Activated CD4-positive, alpha-beta T cell treated with anti-CD3 and anti-CD28 coated beads for 1 hour (primary cell): ENCODE results near the gene RPL29.
A peak's percentile ranks its signal among the peaks of the same experiment; 100 is the strongest.

Experiments used
- DNase-seq: peaks from one replicate; pipeline ENCODE4 v3.0.0-alpha.2; 2020

The RPL29 gene

DNA sequence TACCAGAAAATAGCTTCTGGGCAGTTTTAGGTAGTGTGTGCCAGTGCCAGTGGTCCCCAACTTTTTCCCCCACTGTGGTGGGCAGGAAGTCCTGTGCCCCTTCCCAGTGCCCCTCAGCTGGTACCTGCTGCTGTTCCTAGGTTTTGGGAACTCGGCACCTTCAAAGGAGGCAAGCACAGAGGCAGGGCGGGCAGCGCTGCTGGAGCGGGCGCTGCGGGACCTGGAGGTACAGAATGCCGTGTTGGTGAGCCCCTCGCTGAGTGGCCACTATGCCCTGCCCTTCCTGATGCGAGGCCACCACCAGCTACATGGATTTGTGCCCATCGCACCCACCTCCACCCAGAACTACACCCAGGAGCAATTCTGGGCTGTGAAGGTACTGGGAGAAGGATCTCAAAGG, 15.4 kb downstream of the RPL29 start:
- DNase-seq: no peak

DNA sequence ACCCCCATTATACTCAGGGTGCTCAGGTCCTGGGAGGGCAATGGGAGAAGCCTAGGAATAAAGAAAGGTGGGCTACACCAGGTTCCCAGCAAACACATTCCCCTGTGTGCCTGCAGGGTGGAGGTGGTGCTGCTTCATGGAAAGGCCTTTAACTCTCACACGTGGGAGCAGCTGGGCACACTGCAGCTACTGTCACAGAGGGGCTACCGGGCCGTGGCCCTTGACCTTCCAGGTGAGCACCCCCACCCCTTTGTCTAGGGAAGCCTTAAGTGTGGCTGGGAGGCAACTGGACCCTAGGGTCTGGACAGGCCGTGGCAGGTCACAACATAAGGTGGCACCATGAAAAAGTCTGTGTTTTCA, 17.6 kb downstream of the RPL29 start:
- no peak for DNase-seq

DNA sequence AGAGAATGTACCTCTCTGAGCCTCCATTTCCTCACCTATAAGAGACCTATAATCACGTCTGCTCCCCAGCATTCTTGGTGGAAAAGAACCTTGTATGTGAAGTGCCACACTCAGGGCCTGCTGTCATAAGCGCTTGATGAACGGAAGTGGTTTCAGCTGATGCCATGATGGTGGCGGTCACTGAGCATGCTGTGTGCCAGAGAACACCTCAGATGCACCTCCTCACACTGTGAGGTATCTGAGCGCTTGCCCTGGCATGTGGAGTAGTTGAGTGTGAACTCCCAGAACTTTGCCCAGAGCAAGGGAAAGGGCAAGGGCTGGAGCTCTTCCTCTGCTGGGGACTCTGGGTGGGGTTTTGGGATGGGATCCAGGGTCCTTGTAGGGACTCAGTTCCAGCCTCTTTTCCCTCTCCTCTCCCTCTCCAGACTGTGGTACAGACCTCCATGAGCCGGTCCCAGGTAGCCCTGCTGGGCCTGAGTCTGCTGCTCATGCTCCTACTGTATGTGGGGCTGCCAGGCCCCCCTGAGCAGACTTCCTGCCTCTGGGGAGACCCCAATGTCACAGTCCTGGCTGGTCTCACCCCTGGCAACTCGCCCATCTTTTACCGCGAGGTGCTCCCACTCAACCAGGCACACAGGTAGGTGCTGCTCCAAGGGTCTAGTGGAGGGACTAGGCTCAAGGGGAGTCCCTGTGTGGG, 18.1 kb downstream of the RPL29 start:
- peak; percentile 23 for DNase-seq

DNA sequence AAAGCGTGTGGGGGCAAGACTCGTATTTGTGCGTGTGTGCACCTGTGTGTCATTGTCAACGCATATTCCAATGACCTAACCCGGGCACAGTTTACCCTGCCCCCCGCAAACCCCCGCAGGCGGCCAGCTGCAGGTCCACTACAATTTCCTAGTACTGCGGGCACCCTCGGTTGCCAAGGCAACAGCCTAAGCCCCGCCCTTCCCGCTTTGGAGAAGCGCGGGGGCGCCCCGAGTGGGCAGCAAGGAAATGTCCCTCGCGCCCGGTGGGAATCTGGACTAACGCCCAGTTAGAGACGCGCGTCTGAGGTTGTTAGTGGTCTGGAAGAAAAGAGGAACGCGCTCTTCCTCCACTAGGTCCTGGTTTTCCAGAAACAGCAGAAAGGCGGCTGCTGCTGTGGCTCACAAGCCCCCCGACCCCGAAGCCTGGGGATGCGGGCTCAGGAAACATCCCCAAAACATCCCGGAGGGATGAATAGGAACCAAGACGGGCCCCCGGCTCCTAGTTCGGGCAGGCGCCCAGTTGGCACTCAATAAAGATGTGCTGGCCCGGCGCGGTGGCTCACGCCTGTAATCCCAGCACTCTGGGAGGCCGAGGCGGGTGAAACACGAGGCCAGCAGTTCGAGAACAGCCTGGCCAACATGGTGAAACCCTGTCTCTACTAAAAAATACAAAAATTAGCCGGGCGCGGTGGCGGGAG, 19.7 kb downstream of the RPL29 start:
- no peak for DNase-seq

DNA sequence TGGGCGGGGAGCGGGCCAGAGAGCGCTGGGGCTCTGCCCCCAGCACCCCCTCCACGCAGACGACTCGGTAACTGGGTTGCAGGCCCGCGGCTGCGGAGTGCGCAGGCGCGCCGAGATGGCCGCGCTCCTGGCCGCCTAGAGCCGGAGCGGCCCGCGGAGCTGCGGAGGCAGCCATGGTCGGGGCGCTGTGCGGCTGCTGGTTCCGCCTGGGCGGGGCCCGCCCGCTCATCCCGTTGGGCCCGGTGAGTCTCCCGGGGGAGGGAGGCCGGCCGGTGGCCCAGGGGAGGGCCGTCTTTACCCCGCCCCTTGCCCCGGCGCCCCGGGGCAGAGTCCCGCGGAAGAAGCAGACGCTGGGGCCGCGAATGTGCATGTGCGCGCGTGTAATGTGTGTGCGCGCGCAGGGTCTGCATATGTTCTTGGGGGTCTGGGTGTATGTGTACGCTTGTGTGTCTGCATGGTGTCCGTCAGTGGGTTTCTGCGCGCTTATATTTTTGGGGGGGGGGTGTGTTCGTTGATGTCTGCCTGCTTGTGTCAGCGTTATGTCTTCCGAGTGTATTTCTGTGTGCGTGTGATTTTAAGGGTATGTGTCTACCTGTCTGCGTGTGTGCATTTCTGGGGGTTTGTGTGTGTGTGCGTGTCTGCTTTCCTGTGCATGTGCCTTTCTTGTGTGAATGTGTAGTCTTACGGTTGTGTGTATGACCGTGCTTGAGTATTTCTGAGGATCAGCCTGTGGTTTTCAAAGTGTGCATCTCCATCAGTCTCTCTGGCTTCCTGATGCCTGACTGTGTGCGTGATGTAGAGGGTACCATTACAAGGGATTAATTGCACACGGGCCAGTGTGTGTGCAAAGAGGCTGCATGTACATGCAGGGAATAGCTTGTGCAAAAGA, 20.5 kb downstream of the RPL29 start, which contains the start of gene ABHD14A:
Gene ABHD14A, plus strand, starts transcription at position 102 of the 889 bp plus-strand sequence. Its CDS starts 72 bp downstream, at position 174.
- DNase-seq: peak; percentile 62

DNA sequence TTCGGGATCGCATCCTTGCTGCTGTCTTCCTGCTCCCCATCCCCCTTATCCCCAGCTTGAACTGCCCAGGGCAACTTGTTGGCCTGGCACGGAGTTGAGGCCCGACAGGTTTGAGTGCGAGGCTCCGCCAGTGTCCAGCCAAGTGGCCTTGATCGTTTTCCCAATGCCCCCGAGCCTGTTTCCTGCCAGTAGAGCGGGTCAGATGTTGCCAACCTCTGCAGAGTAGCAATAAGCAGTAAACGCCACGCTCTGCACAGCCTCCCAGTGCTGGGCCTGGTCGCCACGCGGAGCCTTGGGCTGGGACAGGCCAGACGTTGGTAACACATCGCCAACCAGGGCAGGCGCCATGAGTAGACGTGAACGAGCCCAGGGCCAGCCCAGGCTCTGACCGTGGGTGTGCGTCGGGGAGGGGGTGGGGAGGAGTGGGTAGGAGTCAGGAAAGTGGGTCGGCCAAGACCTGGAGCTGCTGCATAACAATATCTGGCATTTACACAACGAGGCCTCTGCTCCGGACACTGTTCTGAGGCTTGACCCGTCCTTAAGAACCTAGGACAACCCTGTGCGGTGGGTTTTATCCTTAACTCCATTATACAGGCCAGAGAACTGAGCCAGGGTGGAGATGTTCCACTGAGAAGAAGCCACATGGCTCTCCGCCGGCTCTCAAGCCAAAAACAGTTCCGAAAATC, 21.3 kb downstream of the RPL29 start:
- DNase-seq: no peak

DNA sequence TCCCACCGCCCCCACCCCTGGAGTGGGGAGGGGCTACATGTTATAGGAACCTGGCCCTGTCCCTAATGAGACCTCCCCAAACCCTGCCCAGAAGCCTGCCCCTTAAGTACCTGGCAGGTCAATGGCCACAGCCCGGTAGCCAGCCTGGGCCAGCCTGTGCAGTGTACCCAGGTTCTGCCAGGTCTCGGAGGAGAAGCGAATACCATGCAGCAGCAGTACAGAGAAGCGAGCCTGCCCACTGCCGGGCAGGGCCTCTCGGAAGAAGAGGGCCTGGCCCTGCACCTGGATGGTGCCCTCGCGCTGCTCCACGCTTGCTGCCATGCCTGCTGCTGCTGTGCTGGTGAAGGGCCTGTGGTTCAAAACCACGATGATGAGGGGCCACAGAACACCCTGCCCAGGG, 24.3 kb downstream of the RPL29 start:
- DNase-seq: no peak

DNA sequence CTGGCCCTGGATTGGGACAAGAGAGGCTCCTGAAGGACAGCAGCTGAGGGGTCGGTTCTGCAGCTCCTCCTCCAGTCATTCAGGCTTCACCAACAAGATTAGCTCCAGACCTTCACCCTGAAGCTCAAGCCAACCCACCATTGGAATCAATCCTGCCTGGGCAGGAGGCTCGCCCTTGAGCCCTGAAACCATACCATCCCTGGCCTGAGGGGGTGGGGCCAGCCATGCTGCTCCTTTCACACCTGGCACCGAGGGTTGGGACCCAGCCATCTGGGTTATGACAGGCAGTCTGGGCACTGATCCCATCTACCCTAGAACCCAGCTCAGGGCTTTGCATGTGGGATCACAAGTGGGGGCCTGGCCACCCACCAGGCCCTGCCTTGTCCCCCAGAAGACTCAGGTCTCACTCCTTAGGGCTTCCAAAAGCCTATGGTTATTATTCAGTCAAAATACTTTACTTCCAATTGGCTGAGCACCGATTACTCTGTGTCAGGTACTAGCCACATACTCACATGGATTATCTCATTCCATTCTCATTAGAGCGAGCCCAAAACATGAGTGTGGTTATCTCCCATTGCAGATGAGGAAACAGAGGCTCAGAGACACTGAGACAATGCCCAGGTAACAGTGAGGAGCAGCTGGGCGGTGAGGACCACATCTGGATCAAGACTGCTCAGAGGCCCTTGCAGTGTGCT, 24.9 kb downstream of the RPL29 start:
- DNase-seq: no peak

DNA sequence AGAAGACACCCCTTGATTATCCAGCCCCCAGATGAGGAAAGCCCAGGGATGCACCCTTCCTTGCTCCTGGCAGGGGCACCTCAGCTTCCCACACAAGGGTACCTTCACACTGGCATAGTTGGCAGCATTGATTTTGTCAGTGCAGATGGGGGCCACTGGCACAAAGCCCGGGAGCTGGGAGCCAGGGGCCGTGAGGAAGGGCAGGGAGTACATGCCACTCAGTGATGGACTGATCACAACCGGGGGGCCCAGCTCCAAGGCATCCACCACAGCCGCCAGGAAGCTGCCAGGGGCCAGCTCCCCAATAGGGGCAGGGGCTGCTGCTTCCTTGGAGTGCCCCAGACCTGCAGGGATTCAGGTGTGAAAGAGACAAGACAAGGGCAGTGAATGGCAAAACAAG, 25.9 kb downstream of the RPL29 start:
- DNase-seq: no peak

DNA sequence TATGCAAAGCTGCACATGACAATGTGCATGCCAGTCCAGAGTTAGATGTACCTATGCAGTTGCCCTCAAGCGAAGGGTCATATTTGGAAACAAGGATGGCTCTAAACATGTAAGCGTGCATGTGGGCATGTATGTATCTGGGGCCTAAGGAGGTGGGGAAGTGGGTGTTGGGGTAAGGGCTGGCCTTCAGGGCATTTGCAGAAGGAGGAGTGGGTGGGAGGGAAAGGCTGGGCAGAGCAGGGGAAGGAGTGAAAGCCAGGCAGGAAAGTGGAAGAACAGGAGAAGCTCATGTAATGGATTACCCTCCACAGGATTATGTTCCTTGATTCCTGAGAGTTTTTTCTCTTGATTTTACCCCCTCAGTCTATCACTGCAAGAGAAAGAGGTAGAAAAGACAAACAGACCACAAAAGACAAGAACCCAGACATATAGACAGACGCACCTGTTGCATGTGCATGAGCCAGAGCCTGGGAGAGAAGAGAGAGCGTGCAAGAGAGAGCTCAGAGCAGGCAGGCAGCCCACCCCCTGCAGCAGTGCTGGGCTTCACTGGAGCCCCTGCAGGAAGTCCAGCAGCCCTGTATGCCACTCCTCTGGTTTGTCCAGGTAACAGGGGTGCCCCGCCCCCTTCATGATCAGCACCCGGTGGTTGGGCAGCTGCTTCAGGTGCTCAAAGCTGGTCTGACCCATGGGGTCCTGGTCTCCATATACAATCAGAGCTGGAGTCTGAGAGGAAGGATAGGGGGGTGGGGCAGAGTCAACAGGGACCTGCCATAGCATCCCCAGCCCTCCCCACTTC, 26.6 kb downstream of the RPL29 start:
- DNase-seq: no peak

DNA sequence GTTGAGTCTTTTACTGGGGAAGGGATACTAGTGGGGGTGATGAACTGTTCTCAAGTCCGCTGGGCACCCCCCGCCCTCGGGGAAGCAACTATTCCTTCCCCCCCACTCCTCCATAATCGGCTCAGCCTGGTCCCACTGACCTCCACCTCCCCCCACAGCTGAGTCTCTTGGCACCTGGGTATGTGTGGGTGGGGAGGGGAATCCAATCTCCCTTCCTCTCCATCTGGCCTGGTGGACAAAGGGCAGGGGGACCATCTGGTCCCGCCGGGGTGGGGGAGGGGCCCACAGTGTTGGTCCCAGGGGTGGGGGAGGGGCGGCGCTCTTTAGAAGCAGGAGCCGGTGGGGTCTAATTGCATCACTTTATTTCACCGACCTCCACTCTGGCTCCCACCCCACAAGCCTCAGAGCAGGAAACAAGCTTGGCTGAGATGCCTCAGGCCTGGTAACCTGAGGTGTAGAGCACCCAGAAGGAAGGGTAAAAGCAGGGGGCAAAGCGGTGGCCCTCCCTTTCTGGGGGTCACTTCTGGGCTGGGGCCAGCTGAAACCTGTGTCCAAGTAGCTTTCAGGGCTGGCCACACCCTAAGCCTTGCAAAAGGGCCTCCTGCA, 27.4 kb downstream of the RPL29 start:
- DNase-seq: no peak

DNA sequence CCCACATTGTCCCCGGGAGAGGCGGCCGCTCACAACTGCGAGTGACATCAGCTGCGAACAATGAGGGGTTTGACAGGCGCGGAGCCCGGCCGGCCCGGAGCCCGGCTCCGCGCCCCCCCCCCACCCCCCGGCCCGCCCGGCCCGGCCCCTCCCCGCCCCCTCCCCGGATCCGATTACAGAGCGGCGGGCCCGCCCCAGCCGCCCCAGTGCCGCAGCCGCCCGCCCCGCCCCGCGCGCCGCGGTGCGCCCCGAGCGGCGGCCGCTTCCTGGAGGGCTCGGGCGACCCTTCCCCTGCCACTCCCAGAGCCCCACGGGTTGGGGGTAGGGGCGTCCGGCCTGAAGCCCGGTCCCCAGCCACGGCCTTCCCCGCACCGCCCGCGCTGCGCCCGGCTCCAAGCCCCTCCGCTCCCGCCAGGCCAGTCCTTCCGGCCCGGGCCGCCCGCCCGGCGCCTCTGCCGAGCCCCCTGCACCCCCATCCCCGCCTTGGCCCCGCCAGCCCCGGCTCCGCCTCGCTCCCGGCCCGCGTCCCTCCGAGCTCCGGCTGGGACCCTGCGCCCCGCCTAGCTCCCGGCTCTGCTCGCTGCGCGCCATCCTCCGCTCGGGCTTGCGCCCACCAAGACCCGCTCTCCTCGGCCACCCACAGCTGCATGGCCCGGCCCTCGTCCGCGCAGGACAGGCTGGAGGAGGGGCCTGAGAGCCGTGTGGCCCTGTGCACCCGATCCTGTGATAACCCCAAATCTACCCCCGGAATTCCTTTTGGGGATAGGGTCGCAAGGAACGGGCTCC, 28.1 kb downstream of the RPL29 start, which contains the start of gene PCBP4:
Gene PCBP4, minus strand, starts transcription at position 71 of the 786 bp plus-strand sequence. CDS start 6,214 bp downstream, outside the sequence.
- DNase-seq: no peak

DNA sequence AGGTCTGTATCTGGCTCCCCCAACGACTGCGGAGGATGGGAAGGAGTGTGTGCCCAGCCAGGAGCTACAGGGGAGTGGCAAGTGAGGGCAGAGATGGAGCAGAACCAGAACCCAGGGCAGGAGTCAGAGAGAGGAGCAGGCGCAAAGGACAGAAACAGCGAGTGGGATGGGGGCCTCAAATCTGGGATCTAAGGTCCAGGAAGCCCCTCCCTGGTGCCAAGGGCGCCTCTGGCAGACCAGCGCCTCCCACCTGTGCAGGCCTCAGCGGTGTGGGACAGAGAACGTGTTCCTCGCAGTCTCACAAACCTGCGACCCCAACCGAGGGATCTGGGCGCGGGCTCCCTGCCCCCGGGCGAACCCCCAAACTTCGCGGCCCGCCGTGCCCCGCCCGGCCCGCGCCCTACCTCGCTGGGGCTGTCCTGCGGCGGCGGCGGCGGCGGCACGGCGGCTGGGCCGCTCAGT, 28.7 kb downstream of the RPL29 start:
- DNase-seq: no peak

DNA sequence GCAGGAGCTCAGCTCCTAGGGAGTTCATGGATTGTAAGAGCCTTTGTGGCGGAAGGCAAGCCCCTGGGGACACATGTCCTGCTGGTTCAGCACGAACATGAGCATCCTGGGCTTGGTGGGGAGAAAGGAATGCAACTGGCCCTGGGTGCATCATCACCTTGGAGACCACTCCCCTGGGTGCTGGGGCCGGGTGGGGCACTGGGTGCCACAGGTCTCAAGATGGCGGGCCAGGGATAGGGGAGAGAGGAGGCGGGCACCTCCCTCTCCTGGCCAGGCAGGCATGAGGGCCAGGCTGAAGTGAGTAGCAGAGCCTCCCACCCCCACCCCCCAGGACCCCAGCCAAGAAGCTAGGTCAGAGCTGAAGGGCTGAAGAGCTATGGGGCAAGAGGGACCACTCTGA, 29.2 kb downstream of the RPL29 start:
- no peak for DNase-seq

DNA sequence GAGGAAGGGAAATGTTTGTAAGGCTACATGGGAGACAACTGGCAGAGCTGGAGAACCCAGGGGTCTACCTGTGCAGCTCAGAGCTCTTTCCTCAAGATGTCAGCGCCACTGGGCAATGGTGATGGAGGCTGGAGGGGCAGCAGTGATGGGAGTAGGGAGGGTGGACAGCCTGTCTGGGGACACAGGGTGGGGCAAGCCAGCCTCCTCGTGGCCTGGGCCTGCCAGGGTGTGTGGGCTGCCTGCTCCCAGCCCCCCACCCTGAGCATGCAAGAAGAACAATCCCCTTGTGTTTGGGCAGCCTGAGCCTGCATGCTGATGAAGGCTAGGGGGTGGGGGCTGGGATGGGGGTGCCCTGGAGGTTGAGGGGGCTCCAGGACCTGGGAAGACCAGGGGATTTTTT, 29.7 kb downstream of the RPL29 start:
- DNase-seq: no peak

DNA sequence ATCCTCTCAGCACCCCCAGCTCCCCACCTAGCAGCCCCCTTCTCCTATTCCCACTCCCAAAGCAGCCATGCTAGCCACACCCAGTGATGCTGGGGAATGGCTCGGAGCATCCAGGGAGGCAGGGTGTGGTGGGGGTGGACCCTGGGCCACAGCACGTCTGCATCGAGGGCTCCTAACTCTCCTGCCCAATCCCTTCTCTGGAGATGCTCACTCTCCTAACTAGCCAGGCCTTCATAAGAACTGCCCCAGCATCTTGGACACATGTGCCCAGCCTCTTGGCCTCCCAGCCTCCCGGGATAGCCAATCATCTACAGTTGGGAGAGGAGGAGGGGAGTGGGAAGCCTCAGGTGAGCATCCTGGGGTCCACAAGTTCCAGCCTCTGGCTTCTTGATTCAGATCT, 31.2 kb downstream of the RPL29 start:
- DNase-seq: no peak

DNA sequence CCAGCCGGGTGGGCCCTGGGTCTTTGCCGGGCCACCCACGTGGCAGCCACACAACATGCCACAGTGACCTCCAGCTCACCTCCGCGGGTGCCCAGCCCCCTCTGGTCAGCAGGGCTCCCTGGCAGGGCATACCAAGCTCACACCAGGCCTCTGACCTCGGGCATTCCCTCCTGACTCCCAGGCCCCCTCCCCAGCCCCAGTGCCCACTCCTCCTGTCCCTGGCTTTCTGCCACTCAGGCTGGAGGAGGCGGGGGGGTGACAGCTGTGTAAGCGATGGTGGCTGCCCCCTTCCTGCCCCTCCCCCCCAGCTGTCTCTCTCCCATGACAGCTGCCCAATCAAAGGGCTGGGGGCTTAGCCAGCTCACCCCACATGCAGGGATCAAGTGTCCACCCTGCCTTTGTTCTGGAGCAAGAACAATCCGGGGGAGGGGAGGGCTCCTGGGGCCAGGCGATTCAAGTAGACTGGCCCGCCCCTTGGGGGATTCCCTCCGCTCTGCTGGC, 31.7 kb downstream of the RPL29 start:
- no peak for DNase-seq

DNA sequence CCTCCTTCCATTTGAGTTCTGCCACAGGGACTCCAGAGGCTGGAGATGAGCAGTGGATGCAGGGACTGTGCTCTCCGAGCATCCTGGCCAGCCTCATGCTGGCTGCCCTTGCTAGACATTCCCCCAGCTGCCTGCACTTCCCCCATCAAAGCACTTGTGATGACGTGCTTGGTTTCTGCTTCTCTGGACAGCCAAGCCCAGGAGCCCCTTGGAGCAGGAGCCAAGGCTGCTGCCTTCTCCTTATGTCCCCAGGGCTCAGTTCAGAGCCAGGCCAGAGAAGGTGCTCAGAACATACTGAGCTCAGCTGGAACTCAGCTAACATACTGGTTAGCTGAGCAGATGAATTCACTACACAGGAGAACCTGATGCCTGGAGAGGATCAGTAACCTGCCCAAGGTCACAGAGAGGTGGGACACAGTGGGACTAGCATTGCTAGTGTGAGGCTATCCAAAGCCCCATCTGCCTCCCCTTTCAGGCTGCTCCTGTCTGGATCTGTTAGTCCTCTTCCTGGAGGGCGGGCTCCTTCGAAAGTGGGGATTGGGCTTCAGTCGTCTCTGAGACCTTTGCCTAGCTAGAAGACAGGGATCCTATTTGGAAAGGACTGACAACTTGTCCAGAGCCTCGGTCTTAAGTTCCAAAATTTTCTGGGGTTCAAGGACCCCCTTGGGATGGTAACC, 32.7 kb downstream of the RPL29 start:
- no peak for DNase-seq
